ENCODE data around the gene FZD10. TPM values are rescaled to one million over a fixed set of nuclear protein-coding genes. Genes with fewer than 3 reads are reported as not detected.

FZD10 gene
- total RNA-seq, 2 donors from 2014 or later, result under 0.01 to 0.52 TPM

DNA sequence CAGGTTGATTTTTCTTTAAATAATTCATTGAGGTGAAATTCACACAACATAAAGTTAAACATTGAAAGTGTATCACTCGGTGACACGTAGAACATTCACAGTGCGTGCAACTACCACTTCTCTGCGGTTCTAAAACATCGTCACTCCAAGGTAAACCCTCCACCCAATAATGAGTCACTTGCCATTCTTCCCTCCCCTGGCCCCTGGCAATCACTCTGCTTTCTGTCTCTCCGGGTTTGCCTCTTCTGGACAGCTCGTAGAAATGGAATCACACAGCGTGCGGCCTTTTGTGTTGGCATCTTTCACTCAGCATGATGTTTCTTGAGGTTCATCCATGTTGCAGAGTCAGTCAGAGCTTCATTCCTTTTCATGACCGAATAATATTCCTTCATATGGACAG, 18.9 kb downstream of the FZD10 start:
- Histone ChIP-seq H3K36me3 (replicated peaks in 1 of 2; ENCODE audit: insufficient read depth in 1 of 2, low read depth in 2 of 2) (no peaks in the 10 kb centered on the region), H3K9me3 (peaks cover 0 to 3% (median 0%) of the 10 kb centered on the region in 3 donors), H3K27me3 (no peaks in the 10 kb centered on the region), H3K4me3 (no peak overlapping the region), H3K27ac (no peak overlapping the region), H3K4me1 (no peaks in the 10 kb centered on the region)
- TF ChIP-seq, protein P1, sequence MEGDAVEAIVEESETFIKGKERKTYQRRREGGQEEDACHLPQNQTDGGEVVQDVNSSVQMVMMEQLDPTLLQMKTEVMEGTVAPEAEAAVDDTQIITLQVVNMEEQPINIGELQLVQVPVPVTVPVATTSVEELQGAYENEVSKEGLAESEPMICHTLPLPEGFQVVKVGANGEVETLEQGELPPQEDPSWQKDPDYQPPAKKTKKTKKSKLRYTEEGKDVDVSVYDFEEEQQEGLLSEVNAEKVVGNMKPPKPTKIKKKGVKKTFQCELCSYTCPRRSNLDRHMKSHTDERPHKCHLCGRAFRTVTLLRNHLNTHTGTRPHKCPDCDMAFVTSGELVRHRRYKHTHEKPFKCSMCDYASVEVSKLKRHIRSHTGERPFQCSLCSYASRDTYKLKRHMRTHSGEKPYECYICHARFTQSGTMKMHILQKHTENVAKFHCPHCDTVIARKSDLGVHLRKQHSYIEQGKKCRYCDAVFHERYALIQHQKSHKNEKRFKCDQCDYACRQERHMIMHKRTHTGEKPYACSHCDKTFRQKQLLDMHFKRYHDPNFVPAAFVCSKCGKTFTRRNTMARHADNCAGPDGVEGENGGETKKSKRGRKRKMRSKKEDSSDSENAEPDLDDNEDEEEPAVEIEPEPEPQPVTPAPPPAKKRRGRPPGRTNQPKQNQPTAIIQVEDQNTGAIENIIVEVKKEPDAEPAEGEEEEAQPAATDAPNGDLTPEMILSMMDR (IDR thresholded peaks at IDR 0.05), result no peak
- TF ChIP-seq POLR2A (IDR thresholded peaks at IDR 0.05), result no peak
- ATAC-seq (no peak), DNase-seq (no peak)
- intact Hi-C loops (cut with DNase I), result no loop called here
- 49 to 63% methylated on average over 10 of the region's 10 CpGs for WGBS, 2 donors

DNA sequence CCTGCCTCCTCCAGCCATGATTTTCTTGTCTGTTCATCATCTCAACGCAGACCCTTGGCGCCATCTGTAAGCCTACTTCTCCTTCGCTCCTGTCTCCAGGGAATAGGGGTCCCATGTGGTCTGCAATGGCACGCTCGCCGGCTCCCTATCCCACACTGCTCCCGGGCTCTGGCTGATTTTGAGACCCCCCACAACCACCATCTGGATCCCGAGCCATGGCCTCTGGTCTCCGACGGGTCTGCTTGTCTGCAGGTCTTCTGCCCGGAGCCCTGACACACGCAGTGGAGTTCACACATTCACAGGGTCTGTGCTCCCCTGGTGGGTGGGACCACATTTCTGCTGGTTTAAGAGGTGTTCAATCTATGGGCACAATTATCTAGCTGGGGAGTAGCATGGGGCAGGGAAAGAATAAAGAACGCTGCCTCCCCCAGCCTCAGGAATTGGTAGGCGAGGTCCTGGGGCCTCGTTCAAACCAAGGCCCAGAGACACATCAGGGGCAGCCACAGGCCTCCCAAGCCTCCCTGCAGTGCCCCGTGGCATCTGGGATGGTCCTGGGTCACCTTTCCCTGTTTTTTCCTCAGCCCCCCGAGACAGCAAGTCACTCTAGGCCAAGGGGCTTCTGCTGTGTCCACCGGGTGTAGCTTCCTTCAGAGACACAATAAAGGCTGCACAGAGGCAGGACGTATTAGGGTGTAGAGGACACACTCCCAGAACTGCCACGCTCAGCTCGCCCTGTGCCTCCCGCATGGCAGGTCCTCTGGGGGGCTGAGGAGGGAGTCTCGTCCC, 21.5 kb downstream of the FZD10 start:
- Histone ChIP-seq H3K27ac (no peak overlapping the region), H3K27me3 (no peaks in the 10 kb centered on the region), H3K4me3 (no peak overlapping the region), H3K36me3 (replicated peaks in 1 of 2; ENCODE audit: insufficient read depth in 1 of 2, low read depth in 2 of 2) (no peaks in the 10 kb centered on the region), H3K4me1 (no peaks in the 10 kb centered on the region), H3K9me3 (no peaks in the 10 kb centered on the region)
- intact Hi-C loops (cut with DNase I), result no loop called here
- TF ChIP-seq, protein P1 (IDR thresholded peaks at IDR 0.05), result no peak
- TF ChIP-seq POLR2A (IDR thresholded peaks at IDR 0.05), result no peak
- DNase-seq, result no peak
- ATAC-seq, result no peak
- WGBS, 2 donors, result 75 to 77% methylated on average over 20 to 23 of the region's 23 CpGs

DNA sequence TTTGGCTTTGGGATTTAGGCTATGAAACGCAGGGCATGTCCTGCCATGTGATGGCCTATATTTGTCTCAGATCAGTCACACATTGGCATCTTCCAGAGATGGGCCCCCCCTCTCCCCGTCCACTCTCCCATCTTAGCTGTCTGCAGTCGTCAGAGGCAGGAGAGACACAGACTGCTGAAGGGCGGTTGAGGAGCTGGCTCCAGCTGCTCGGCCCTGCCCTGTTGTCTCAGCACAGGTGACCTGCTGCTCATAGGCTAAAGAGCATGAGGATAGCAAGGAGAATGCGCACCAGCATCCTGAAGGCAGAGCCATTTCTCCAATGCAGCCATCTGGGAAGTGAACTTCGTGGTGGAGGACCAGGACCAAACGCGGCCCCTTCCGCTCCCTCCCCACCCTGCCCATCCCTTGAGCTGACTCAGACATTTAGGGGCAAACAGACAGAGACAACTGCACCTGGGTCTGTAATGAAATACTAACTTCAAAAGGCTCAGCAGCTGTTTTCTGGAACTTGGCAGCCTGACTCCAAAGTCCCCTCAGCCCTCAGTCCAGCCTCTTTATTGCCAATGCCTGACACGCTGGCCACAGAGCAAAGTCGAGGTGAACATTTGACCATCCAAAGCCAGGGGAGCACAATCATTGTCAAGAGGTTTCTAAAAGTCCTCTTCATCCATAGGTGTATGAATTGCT, 22.3 kb downstream of the FZD10 start:
- 55 to 68% methylated on average over 10 to 12 of the region's 12 CpGs for WGBS, 2 donors
- H3K4me1 ChIP-seq, result no peaks in the 10 kb centered on the region
- no peaks in the 10 kb centered on the region for H3K36me3 ChIP-seq (replicated peaks in 1 of 2; ENCODE audit: insufficient read depth in 1 of 2, low read depth in 2 of 2)
- no peaks in the 10 kb centered on the region for H3K27me3 ChIP-seq
- H3K9me3 ChIP-seq, result no peaks in the 10 kb centered on the region
- H3K4me3 ChIP-seq, result no peak overlapping the region
- DNase-seq (no peak), ATAC-seq (no peak)
- intact Hi-C loops (cut with DNase I), result no loop called here
- H3K27ac ChIP-seq, result no peak overlapping the region
- no peak for TF ChIP-seq POLR2A (IDR thresholded peaks at IDR 0.05)
- TF ChIP-seq, protein P1 (IDR thresholded peaks at IDR 0.05), result no peak

GRCh38 chr12:130185455-130186391, 23.5 kb downstream of the FZD10 start:
- ATAC-seq (no peak), DNase-seq (no peak)
- Histone ChIP-seq H3K27ac (no peak overlapping the region), H3K9me3 (no peaks in the 10 kb centered on the region), H3K4me1 (no peaks in the 10 kb centered on the region), H3K4me3 (no peak overlapping the region), H3K36me3 (replicated peaks in 1 of 2; ENCODE audit: insufficient read depth in 1 of 2, low read depth in 2 of 2) (no peaks in the 10 kb centered on the region), H3K27me3 (no peaks in the 10 kb centered on the region)
- TF ChIP-seq, protein P1 (IDR thresholded peaks at IDR 0.05), result no peak
- TF ChIP-seq POLR2A (IDR thresholded peaks at IDR 0.05), result no peak
- intact Hi-C loops (cut with DNase I), result no loop called here
- 65 to 77% methylated on average over 29 of the region's 30 CpGs for WGBS, 2 donors

Measured in body of pancreas (tissue), 4 donors.